H1 (cell line): ENCODE results near the gene BTRC. TPM values are rescaled to one million over a fixed set of nuclear protein-coding genes. Genes with fewer than 3 reads are reported as not detected.

Experiments used
- CTCF ChIA-PET: fragments of 300-600 bp; sonication (Branson Sonifier 250); formaldehyde crosslinking; loops from one replicate; lab custom pipeline; 2021; ENCODE audit not compliant: partially characterized antibody; lab: Charles Lee
- POLR2A ChIA-PET: fragments of 300-600 bp; sonication (Branson Sonifier 250); formaldehyde crosslinking; loops from one replicate; lab custom pipeline; 2021; ENCODE audit warnings: inconsistent platforms; ENCODE audit not compliant: partially characterized antibody; lab: Charles Lee
- DNase-seq, 2 experiments: peaks; one replicate each; pipeline versions ENCODE4 v3.0.0 to v3.0.0-alpha.2; 2010 to 2022; ENCODE audit warnings: low spot score in 2 of 2, low read depth in 1 of 2, mixed read lengths in 1 of 2
- FAIRE-seq: peaks from 2 replicates; lab custom pipeline; 2011; peaks lifted over from hg19 to GRCh38; lab: Jason Lieb, UNC
- H2AFZ ChIP-seq: 2 replicates; pipeline ENCODE4 v1.8.1; 2012; ENCODE audit warnings: low read length, inconsistent platforms
- H2AK5ac ChIP-seq: 2 replicates; pipeline ENCODE4 v1.6.1; 2013; ENCODE audit warnings: low read depth, low read length
- H2BK120ac ChIP-seq: replicated peaks from 2 replicates; pipeline ENCODE3; 2013; ENCODE audit warnings: low read depth, low read length, inconsistent platforms
- H2BK12ac ChIP-seq: 2 replicates; pipeline ENCODE4 v1.6.1; 2013; ENCODE audit warnings: low read depth, low read length
- H2BK15ac ChIP-seq: 2 replicates; pipeline ENCODE4 v1.6.1; 2013; ENCODE audit warnings: low read length
- H2BK20ac ChIP-seq: 2 replicates; pipeline ENCODE4 v1.6.1; 2013; ENCODE audit warnings: low read length
- H2BK5ac ChIP-seq: 2 replicates; pipeline ENCODE4 v1.6.1; 2013; ENCODE audit warnings: low read depth, low read length
- H3K14ac ChIP-seq: 2 replicates; pipeline ENCODE4 v1.6.1; 2013; ENCODE audit warnings: inconsistent platforms; ENCODE audit not compliant: insufficient read length
- H3K18ac ChIP-seq: 2 replicates; pipeline ENCODE4 v1.6.1; 2013; ENCODE audit warnings: low read length; ENCODE audit errors: extremely low read depth
- H3K23ac ChIP-seq: 2 replicates; pipeline ENCODE4 v1.6.1; 2013; ENCODE audit warnings: inconsistent platforms; ENCODE audit not compliant: insufficient read length
- H3K23me2 ChIP-seq: 2 replicates; pipeline ENCODE4 v1.6.1; 2013; ENCODE audit warnings: low read depth, low read length
- H3K27ac ChIP-seq: 2 replicates; pipeline ENCODE4 v1.6.1; 2011; ENCODE audit warnings: low read depth, low read length, inconsistent platforms
- H3K27me3 ChIP-seq, 4 experiments: replicated peaks in 1 of 4; 1 replicate in 1 of 4; 2 replicates in 3 of 4; pipeline versions ENCODE4 v1.6.1 to v1.8.1; 2011 to 2013; ENCODE audit warnings: low read length in 3 of 4, mild to moderate bottlenecking in 3 of 4, inconsistent platforms in 2 of 4, mixed read lengths in 2 of 4, moderate library complexity in 1 of 4; ENCODE audit not compliant: control insufficient read depth in 3 of 4, insufficient read depth in 3 of 4; ENCODE audit errors: extremely low read depth in 1 of 4
- H3K36me3 ChIP-seq, 4 experiments: 2 replicates each; pipeline versions ENCODE4 v1.6.1 to v1.8.1; 2011 to 2013; ENCODE audit warnings: mild to moderate bottlenecking in 4 of 4, low read length in 3 of 4, moderate library complexity in 2 of 4, control low read depth in 1 of 4, inconsistent platforms in 1 of 4; ENCODE audit not compliant: insufficient read depth in 4 of 4, control insufficient read depth in 2 of 4
- H3K4ac ChIP-seq: replicated peaks from 2 replicates; pipeline ENCODE3; 2013; ENCODE audit warnings: low read length, low read depth, mixed read lengths, inconsistent platforms; ENCODE audit not compliant: insufficient read length
- H3K4me1 ChIP-seq, 4 experiments: replicated peaks in 1 of 4; 1 replicate in 1 of 4; 2 replicates in 3 of 4; pipeline versions ENCODE4 v1.6.1 to v1.8.1; 2011 to 2013; ENCODE audit warnings: low read length in 3 of 4, inconsistent platforms in 2 of 4, mixed read lengths in 1 of 4; ENCODE audit not compliant: insufficient read depth in 4 of 4, control insufficient read depth in 3 of 4
- H3K4me2 ChIP-seq, 2 experiments: 2 replicates each; pipeline versions ENCODE4 v1.6.1 to v1.8.1; 2011 to 2013; ENCODE audit warnings: low read depth in 2 of 2, low read length in 2 of 2, control low read depth in 1 of 2, inconsistent platforms in 1 of 2, mild to moderate bottlenecking in 1 of 2; ENCODE audit not compliant: insufficient read depth in 1 of 2
- H3K4me3 ChIP-seq, 4 experiments: fragments of 200-600, 300-600 bp in 1 of 4; sonication (generic), shearing (Covaris generic), sonication (Bioruptor Twin) in 1 of 4; 2 replicates each; pipeline versions ENCODE4 v1.5.1 to v1.8.1; 2011 to 2016; ENCODE audit warnings: low read length in 4 of 4, low read depth in 3 of 4, control low read depth in 2 of 4, inconsistent platforms in 2 of 4, mild to moderate bottlenecking in 2 of 4, mixed read lengths in 1 of 4, moderate library complexity in 1 of 4; ENCODE audit not compliant: insufficient read depth in 2 of 4; ENCODE audit errors: extremely low read depth in 1 of 4
- H3K56ac ChIP-seq: replicated peaks from 2 replicates; pipeline ENCODE3; 2013; ENCODE audit warnings: low read depth, mild to moderate bottlenecking, mixed read lengths, low read length, inconsistent platforms; ENCODE audit not compliant: insufficient read length
- H3K79me1 ChIP-seq: 2 replicates; pipeline ENCODE4 v1.6.1; 2013; ENCODE audit warnings: low read depth, low read length, control low read depth
- H3K79me2 ChIP-seq, 2 experiments: 2 replicates each; pipeline versions ENCODE4 v1.6.1 to v1.8.1; 2012 to 2013; ENCODE audit warnings: low read length in 2 of 2, mild to moderate bottlenecking in 2 of 2, inconsistent platforms in 1 of 2; ENCODE audit not compliant: insufficient read depth in 2 of 2, control insufficient read depth in 1 of 2
- H3K9ac ChIP-seq, 4 experiments: replicated peaks in 1 of 4; 1 replicate in 1 of 4; 2 replicates in 3 of 4; pipeline versions ENCODE4 v1.6.1 to v1.8.1; 2011 to 2013; ENCODE audit warnings: low read depth in 3 of 4, low read length in 3 of 4, control low read depth in 2 of 4, mild to moderate bottlenecking in 2 of 4, moderate library complexity in 2 of 4, inconsistent platforms in 1 of 4; ENCODE audit errors: extremely low read depth in 1 of 4
- H3K9me3 ChIP-seq, 2 experiments: 2 replicates each; pipeline versions ENCODE4 v1.6.1 to v1.8.1; 2012 to 2013; ENCODE audit warnings: mild to moderate bottlenecking in 2 of 2, moderate library complexity in 2 of 2, control low read depth in 1 of 2, inconsistent platforms in 1 of 2, low read depth in 1 of 2, low read length in 1 of 2, mixed read lengths in 1 of 2; ENCODE audit not compliant: insufficient read depth in 2 of 2
- H4K20me1 ChIP-seq, 2 experiments: replicated peaks in 1 of 2; 2 replicates each; pipeline versions ENCODE3 to v1.8.1; 2011 to 2013; ENCODE audit warnings: inconsistent platforms in 2 of 2, low read length in 2 of 2, mild to moderate bottlenecking in 1 of 2; ENCODE audit not compliant: insufficient read depth in 2 of 2, control insufficient read depth in 1 of 2
- H4K5ac ChIP-seq: 2 replicates; pipeline ENCODE4 v1.6.1; 2013; ENCODE audit warnings: low read length, low read depth, mixed read lengths, inconsistent platforms; ENCODE audit not compliant: insufficient read length
- H4K8ac ChIP-seq: 2 replicates; pipeline ENCODE4 v1.8.0; 2013; ENCODE audit warnings: mild to moderate bottlenecking, moderate library complexity, low read length, inconsistent platforms; ENCODE audit not compliant: insufficient read depth; ENCODE audit errors: extremely low read depth
- H4K91ac ChIP-seq: replicated peaks from 2 replicates; pipeline ENCODE3; 2013; ENCODE audit warnings: low read length, mixed read lengths, inconsistent platforms; ENCODE audit not compliant: insufficient read length
- GABPA ChIP-seq: IDR thresholded peaks from 2 replicates; pipeline ENCODE4 v1.6.1; 2011; ENCODE audit warnings: mild to moderate bottlenecking, low read length, moderate library complexity, borderline replicate concordance; ENCODE audit not compliant: insufficient read depth
- HDAC2 ChIP-seq, 2 experiments: fragments of 300-600 bp in 1 of 2; sonication (generic) in 1 of 2; IDR thresholded peaks; 2 replicates each; pipeline ENCODE4 v1.6.1; 2011 to 2012; ENCODE audit warnings: low read depth in 2 of 2, low read length in 2 of 2, mild to moderate bottlenecking in 2 of 2, moderate library complexity in 2 of 2, borderline replicate concordance in 1 of 2, inconsistent platforms in 1 of 2
- TAF1 ChIP-seq: IDR thresholded peaks from 2 replicates; pipeline ENCODE4 v1.6.1; 2011; ENCODE audit warnings: mild to moderate bottlenecking, low read depth, low read length
- WGBS, 2 experiments: shearing (Covaris generic) in 1 of 2; methylation state at CpG; one replicate each; pipeline versions ENCODE4 v1.1.6 to v1.1.7; 2013 to 2015; ENCODE audit warnings: low lambda C conversion rate in 2 of 2, mixed read lengths in 2 of 2, inconsistent platforms in 1 of 2, low coverage in 1 of 2, missing lambda C conversion rate in 1 of 2; ENCODE audit not compliant: insufficient replicate concordance in 2 of 2, insufficient coverage in 1 of 2, insufficient read length in 1 of 2; ENCODE audit errors: extremely low coverage in 1 of 2, missing lambda C conversion rate in 1 of 2; 5-methylcytosine and 5-hydroxymethylcytosine counted together
- polyA plus RNA-seq, 7 experiments: library from polyadenylated mRNA; depleted of rRNA in 3 of 7; stranded (reverse) in 5 of 7; unstranded in 2 of 7; fragments of >200 nt in 5 of 7; fragments of 200-250 nt in 2 of 7; gene quantifications; 1 replicate in 5 of 7; 2 replicates in 1 of 7; 4 replicates in 1 of 7; pipeline versions ENCODE4 v1.2.1 to v1.2.3, GENCODE V29; 2011 to 2013; ENCODE audit warnings: missing spikeins in 2 of 7, mixed read lengths in 2 of 7
- total RNA-seq: library from RNA; stranded (reverse); fragmentation: NEBNext Ultra II Directional; extraction: Animal tissue kit (Norgen Biotek cat#: 25700); gene quantifications from 2 replicates; pipeline ENCODE4 v1.2.1, GENCODE V29; 2021

BTRC gene
- total and polyA plus RNA-seq, 2 of the 8 experiments (the other 6 are each of a cell fraction or from before 2014, with no cell fraction given), result 9.9 to 24.7 TPM

DNA sequence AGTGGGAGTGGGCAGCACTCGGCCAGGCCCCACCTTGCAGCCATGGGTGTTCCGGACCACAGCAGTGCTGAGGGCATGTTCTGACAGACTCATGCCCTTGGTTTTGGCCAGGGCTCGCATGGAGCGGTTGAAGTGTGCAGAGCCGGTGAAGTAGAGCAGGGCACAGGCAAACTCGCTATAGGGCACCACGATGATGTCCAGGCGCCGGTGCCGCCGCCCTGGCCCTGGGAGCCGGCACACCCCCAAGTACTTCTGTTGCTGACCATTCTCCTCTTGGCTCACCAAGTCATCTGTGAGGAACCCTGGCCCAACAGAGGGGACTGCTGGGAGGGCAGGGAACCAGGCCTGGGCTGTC lies 225.5 kb downstream of the BTRC start:
- Histone ChIP-seq H2BK5ac (no peak overlapping the region), H2AFZ (no peak overlapping the region), H2BK15ac (no peak overlapping the region), H3K23ac (no peak overlapping the region), H3K27ac (no peak overlapping the region), H4K5ac (no peak overlapping the region), H3K79me2 (no peaks in the 10 kb centered on the region), H3K4ac (no peak overlapping the region), H3K36me3 (peaks cover 4 to 25% (median 10%) of the 10 kb centered on the region in 4 experiments; a peak in 5 of 8 replicates), H3K9ac (no peak overlapping the region), H3K14ac (no peak overlapping the region), H3K4me2 (no peak overlapping the region), H3K4me1 (peaks cover 4 to 16% (median 9%) of the 10 kb centered on the region in 4 experiments), H4K20me1 (peaks cover 0 to 8% of the 10 kb centered on the region in 2 experiments), H2BK20ac (no peak overlapping the region), H4K91ac (no peak overlapping the region), H3K18ac (no peak overlapping the region), H3K4me3 (no peak overlapping the region), H3K79me1 (no peaks in the 10 kb centered on the region), H3K56ac (no peak overlapping the region), H3K23me2 (no peaks in the 10 kb centered on the region), H3K9me3 (peaks cover 6 to 9% of the 10 kb centered on the region in 2 experiments; a peak in 2 of 4 replicates), H2BK120ac (no peak overlapping the region), H2AK5ac (no peak overlapping the region), H3K27me3 (no peaks in the 10 kb centered on the region; a peak in 1 of 7 replicates), H4K8ac (no peak overlapping the region), H2BK12ac (no peak overlapping the region)
- no peak for FAIRE-seq
- no peak for DNase-seq
- TF ChIP-seq GABPA (no peak), HDAC2 (IDR thresholded peaks at IDR 0.05; ENCODE audit: borderline replicate concordance in 1 of 2, low read depth in 2 of 2, low read length in 2 of 2) (no peak), TAF1 (no peak)
- WGBS, 2 experiments, result 96% methylated on average over 12 of the region's 12 CpGs; no CpG with 5 or more reads in 1 of the 2 experiments
- ChIA-PET POLR2A (interaction anchor here (1.4 to 6.5 kb wide), 3 partner anchors 8 to 73 kb away, joined by 4 to 42 read pairs (median 7); partner anchors contain the start of genes DPCD and POLL), CTCF (interaction anchor here (1.4 to 7.5 kb wide), 4 partner anchors 10 to 202 kb away, joined by 4 to 56 read pairs (median 18); partner anchors contain the start of gene NPM3)
